Keratinocyte (primary cell): ENCODE data around the gene ITGA7. TPM values are rescaled to one million over a fixed set of nuclear protein-coding genes. Genes with fewer than 3 reads are reported as not detected.

Experiments used
- DNase-seq: peaks from one replicate; pipeline ENCODE4 v3.0.0-alpha.2; 2011; ENCODE audit warnings: low read depth, missing footprints, low spot score
- FAIRE-seq: peaks from 2 replicates; lab custom pipeline; 2011; peaks lifted over from hg19 to GRCh38; lab: Jason Lieb, UNC
- H2AFZ ChIP-seq: 2 replicates; pipeline ENCODE4 v1.6.0; 2012; ENCODE audit warnings: low read length, control low read depth, inconsistent platforms; ENCODE audit not compliant: control insufficient read depth
- H3K27ac ChIP-seq: 2 replicates; pipeline ENCODE4 v1.5.1; 2011; ENCODE audit warnings: low read length; ENCODE audit not compliant: control insufficient read depth, insufficient read depth
- H3K27me3 ChIP-seq: 3 replicates; pipeline ENCODE4 v1.6.0; 2011; ENCODE audit warnings: low read length; ENCODE audit not compliant: control insufficient read depth, insufficient read depth; ENCODE audit errors: extremely low read depth
- H3K36me3 ChIP-seq, 2 experiments: 2 replicates in 1 of 2; 3 replicates in 1 of 2; pipeline ENCODE4 v1.5.1; 2011; ENCODE audit warnings: low read length in 2 of 2, mild to moderate bottlenecking in 1 of 2; ENCODE audit not compliant: control insufficient read depth in 2 of 2, insufficient read depth in 2 of 2; ENCODE audit errors: extremely low read depth in 1 of 2
- H3K4me1 ChIP-seq: 3 replicates; pipeline ENCODE4 v1.5.1; 2011; ENCODE audit warnings: low read length; ENCODE audit not compliant: control insufficient read depth, insufficient read depth; ENCODE audit errors: extremely low read depth
- H3K4me2 ChIP-seq: 3 replicates; pipeline ENCODE4 v1.6.0; 2011; ENCODE audit warnings: low read depth, low read length; ENCODE audit not compliant: control insufficient read depth, insufficient read depth; ENCODE audit errors: extremely low read depth
- H3K4me3 ChIP-seq, 3 experiments: fragments of 200-600 bp in 1 of 3; sonication (generic) in 1 of 3; 2 replicates in 2 of 3; 3 replicates in 1 of 3; pipeline ENCODE4 v1.5.1; 2011 to 2016; ENCODE audit warnings: low read length in 3 of 3, mild to moderate bottlenecking in 3 of 3, control low read depth in 2 of 3, inconsistent platforms in 1 of 3, low read depth in 1 of 3, mixed read lengths in 1 of 3, mixed run types in 1 of 3, moderate library complexity in 1 of 3; ENCODE audit not compliant: control insufficient read depth in 2 of 3, insufficient read depth in 2 of 3; ENCODE audit errors: extremely low read depth in 1 of 3
- H3K79me2 ChIP-seq: 2 replicates; pipeline ENCODE4 v1.6.0; 2012; ENCODE audit warnings: low read length; ENCODE audit not compliant: control insufficient read depth, insufficient read depth
- H3K9ac ChIP-seq: 3 replicates; pipeline ENCODE4 v1.6.0; 2011; ENCODE audit warnings: low read length; ENCODE audit not compliant: control insufficient read depth, insufficient read depth; ENCODE audit errors: extremely low read depth
- H3K9me1 ChIP-seq: 3 replicates; pipeline ENCODE4 v1.6.0; 2011; ENCODE audit warnings: low read length; ENCODE audit not compliant: control insufficient read depth, insufficient read depth; ENCODE audit errors: extremely low read depth
- H3K9me3 ChIP-seq: 2 replicates; pipeline ENCODE4 v1.5.1; 2012; ENCODE audit warnings: low read depth, low read length; ENCODE audit not compliant: control insufficient read depth
- H4K20me1 ChIP-seq: 3 replicates; pipeline ENCODE4 v1.6.0; 2011; ENCODE audit warnings: low read length; ENCODE audit not compliant: control insufficient read depth, insufficient read depth; ENCODE audit errors: extremely low read depth
- EZH2 ChIP-seq: IDR thresholded peaks from one replicate; pipeline ENCODE4 v1.6.1; 2012; ENCODE audit warnings: inconsistent platforms, mild to moderate bottlenecking, low read length, moderate library complexity
- dilution Hi-C: fragments of 300-500 bp; cut with MboI; formaldehyde crosslinking; loops from one replicate; pipeline ENCODE4 v1.7.0; 2020; ENCODE audit warnings: low sequenced_read_pairs; ENCODE audit not compliant: extremely low pct_ligation_motif_present
- polyA plus RNA-seq, 5 experiments: library from polyadenylated mRNA; depleted of rRNA in 3 of 5; stranded (reverse) in 3 of 5; stranded (forward) in 1 of 5; unstranded in 1 of 5; fragments of >200 nt; gene quantifications; 1 replicate in 1 of 5; 2 replicates in 3 of 5; 3 replicates in 1 of 5; pipeline versions ENCODE4 v1.2.1 to v1.2.3, GENCODE V29; 2011 to 2012; ENCODE audit warnings: missing spikeins in 2 of 5, low read depth in 1 of 5, low replicate concordance in 1 of 5
- TF ChIP-seq, protein P1 (sequence below), 3 experiments: IDR thresholded peaks in 1 of 3; conservative IDR thresholded peaks in 1 of 3; optimal IDR thresholded peaks in 1 of 3; 2 replicates in 2 of 3; 3 replicates in 1 of 3; pipeline versions ENCODE3 to v1.5.1; 2011; ENCODE audit warnings: low read length in 3 of 3, mild to moderate bottlenecking in 3 of 3, moderate library complexity in 2 of 3, control low read depth in 1 of 3, inconsistent platforms in 1 of 3; ENCODE audit not compliant: insufficient read depth in 2 of 3; ENCODE audit errors: extremely low read depth in 1 of 3

ITGA7 gene
- polyA plus RNA-seq, 1 donor (not counting 4 experiments of a cell fraction or from before 2014, with no cell fraction given) = 0.04 TPM

- H3K36me3 ChIP-seq = no peaks in the 10 kb centered on the region
- no peak for FAIRE-seq
- no peak overlapping the region for H2AFZ ChIP-seq
- H4K20me1 ChIP-seq = no peaks in the 10 kb centered on the region
- H3K9me3 ChIP-seq = no peaks in the 10 kb centered on the region
- TF ChIP-seq, protein P1, sequence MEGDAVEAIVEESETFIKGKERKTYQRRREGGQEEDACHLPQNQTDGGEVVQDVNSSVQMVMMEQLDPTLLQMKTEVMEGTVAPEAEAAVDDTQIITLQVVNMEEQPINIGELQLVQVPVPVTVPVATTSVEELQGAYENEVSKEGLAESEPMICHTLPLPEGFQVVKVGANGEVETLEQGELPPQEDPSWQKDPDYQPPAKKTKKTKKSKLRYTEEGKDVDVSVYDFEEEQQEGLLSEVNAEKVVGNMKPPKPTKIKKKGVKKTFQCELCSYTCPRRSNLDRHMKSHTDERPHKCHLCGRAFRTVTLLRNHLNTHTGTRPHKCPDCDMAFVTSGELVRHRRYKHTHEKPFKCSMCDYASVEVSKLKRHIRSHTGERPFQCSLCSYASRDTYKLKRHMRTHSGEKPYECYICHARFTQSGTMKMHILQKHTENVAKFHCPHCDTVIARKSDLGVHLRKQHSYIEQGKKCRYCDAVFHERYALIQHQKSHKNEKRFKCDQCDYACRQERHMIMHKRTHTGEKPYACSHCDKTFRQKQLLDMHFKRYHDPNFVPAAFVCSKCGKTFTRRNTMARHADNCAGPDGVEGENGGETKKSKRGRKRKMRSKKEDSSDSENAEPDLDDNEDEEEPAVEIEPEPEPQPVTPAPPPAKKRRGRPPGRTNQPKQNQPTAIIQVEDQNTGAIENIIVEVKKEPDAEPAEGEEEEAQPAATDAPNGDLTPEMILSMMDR (optimal IDR thresholded peaks at IDR 0.05 in 1 of 3, IDR thresholded peaks at IDR 0.05 in 1 of 3, conservative IDR thresholded peaks at IDR 0.05 in 1 of 3; ENCODE audit: extremely low read depth in 1 of 3, insufficient read depth in 2 of 3, low read length in 3 of 3) = no peak
- no peak for TF ChIP-seq EZH2
- no peak for DNase-seq
- no peak overlapping the region for H3K4me3 ChIP-seq
- dilution Hi-C loops = no loop called here
- H3K79me2 ChIP-seq = no peaks in the 10 kb centered on the region
- no peak overlapping the region for H3K4me2 ChIP-seq
- no peaks in the 10 kb centered on the region for H3K4me1 ChIP-seq
- no peak overlapping the region for H3K27ac ChIP-seq
- no peak overlapping the region for H3K9ac ChIP-seq
- no peaks in the 10 kb centered on the region for H3K9me1 ChIP-seq
- H3K27me3 ChIP-seq = peaks cover 11% of the 10 kb centered on the region
These were observed 66.1 kb downstream of the ITGA7 start for GRCh38 chr12:55641595-55641994.

- Histone ChIP-seq H3K79me2 (no peaks in the 10 kb centered on the region), H3K9me3 (no peaks in the 10 kb centered on the region), H3K4me3 (no peak overlapping the region), H2AFZ (no peak overlapping the region), H3K36me3 (no peaks in the 10 kb centered on the region), H3K27ac (no peak overlapping the region), H3K4me2 (no peak overlapping the region), H3K9me1 (no peaks in the 10 kb centered on the region), H3K9ac (no peak overlapping the region), H4K20me1 (no peaks in the 10 kb centered on the region), H3K4me1 (no peaks in the 10 kb centered on the region), H3K27me3 (peaks cover 19% of the 10 kb centered on the region)
- dilution Hi-C loops = no loop called here
- TF ChIP-seq, protein P1 (optimal IDR thresholded peaks at IDR 0.05 in 1 of 3, IDR thresholded peaks at IDR 0.05 in 1 of 3, conservative IDR thresholded peaks at IDR 0.05 in 1 of 3; ENCODE audit: extremely low read depth in 1 of 3, insufficient read depth in 2 of 3, low read length in 3 of 3) = no peak
- no peak for TF ChIP-seq EZH2
- DNase-seq (no peak), FAIRE-seq (no peak)
These were observed 70.2 kb downstream of the ITGA7 start for GRCh38 chr12:55637467-55637866.
